ENCODE data around the gene CPA1. TPM values are rescaled to one million over a fixed set of nuclear protein-coding genes. Genes with fewer than 3 reads are reported as not detected.

CPA1 gene
- total and polyA plus RNA-seq, 2 of the 13 experiments (the other 11 are each of a cell fraction or from before 2014, with no cell fraction given), result 0.20 to 0.58 TPM

DNA sequence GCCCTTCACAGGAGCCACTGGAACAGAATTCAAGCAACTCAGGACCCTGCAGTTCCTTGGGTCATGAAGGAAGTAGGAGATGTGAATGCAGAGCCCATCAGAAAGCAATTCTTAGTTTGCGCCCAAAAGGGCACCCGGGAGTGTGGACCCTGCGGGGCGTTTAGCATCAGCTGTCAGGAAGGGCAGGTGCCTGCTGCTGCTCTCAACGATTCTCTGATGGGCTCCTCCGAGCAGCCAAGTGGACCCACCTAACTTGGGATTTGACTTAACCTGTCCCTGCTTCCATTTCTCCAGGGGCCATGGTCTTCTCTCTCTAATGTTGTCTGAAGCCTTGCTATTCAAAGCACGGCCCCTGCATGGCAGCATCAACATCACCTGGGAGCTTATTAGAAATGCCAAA is 18.6 kb upstream of the CPA1 start:
- Histone ChIP-seq H3K9ac (ENCODE audit: insufficient read depth, low read depth, low read length) (no peak overlapping the region), H3K9me3 (ENCODE audit: low read length) (no peaks in the 10 kb centered on the region; the same call in 1 of the 2 replicates), H3K4me2 (ENCODE audit: low read depth, low read length) (no peak overlapping the region), H2AFZ (ENCODE audit: low read length) (no peak overlapping the region), H3K4me3 (replicated peaks in 1 of 3; ENCODE audit: insufficient read depth in 1 of 3, low read depth in 2 of 3, low read length in 3 of 3) (no peak overlapping the region), H3K79me2 (ENCODE audit: insufficient read depth, low read length) (no peaks in the 10 kb centered on the region), H3K27me3 (ENCODE audit: control insufficient read depth in 1 of 2, insufficient read depth in 2 of 2, low read length in 2 of 2) (peaks cover 1 to 24% of the 10 kb centered on the region in 2 experiments; a peak in 4 of 5 replicates), H4K20me1 (ENCODE audit: insufficient read depth, low read length) (no peaks in the 10 kb centered on the region), H3K4me1 (ENCODE audit: insufficient read depth, low read length) (peaks cover 30% of the 10 kb centered on the region), H3K36me3 (replicated peaks in 1 of 2; ENCODE audit: control insufficient read depth in 1 of 2, insufficient read depth in 2 of 2, low read length in 2 of 2) (no peaks in the 10 kb centered on the region), H3K27ac (ENCODE audit: extremely low read length, insufficient read depth, low read length) (no peak overlapping the region)
- ChIA-PET CTCF (ENCODE audit: low intra/inter-chr PET ratio, low total read pairs) (no interaction called here), POLR2A (no interaction called here)
- no TSS peak for BruUV-seq (replicated peaks)
- in situ Hi-C loops (cut with HindIII; ENCODE audit: extremely low pct_ligation_motif_present, low pct_unique_long_range_greater_than_20kb), result no loop called here
- FAIRE-seq (no peak), ATAC-seq (no peak), DNase-seq (ENCODE audit: low spot score) (no peak)
- intact Hi-C loops (cut with micrococcal nuclease; ENCODE audit: unreplicated experiment), result no loop called here
- 20% methylated on average over 1 of the region's 7 CpGs for WGBS (ENCODE audit: low lambda C conversion rate)
- TF ChIP-seq MEIS1 (CRISPR knock-in tag; IDR thresholded peaks at IDR 0.05; ENCODE audit: borderline replicate concordance), result no peak

DNA sequence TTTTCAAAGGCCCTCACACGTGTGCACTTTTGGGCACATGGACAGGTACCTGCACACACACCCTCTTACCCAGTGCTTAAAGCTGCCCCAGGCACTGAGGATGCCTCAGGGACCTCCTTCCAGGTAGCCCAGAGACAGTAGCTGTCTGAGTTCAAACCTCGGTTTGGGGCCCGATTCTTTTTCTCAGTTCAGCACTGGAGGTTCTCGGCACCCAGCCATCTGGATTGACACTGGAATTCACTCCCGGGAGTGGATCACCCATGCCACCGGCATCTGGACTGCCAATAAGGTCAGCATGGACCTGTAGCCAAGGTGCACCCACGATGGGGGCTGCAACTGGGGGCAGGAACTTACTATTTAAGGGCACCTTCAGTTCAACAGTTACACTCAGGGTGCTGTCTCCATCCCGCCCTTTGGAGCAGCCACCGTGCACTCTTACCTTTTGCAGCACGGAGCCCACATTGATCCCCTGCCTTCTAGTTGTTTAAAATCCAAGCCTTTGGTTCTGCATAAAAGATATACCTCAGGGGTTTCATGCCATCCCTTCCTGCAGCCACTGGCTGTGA is 18.0 kb upstream of the CPA1 start:
- no peaks in the 10 kb centered on the region for H4K20me1 ChIP-seq (ENCODE audit: insufficient read depth, low read length)
- intact Hi-C loops (cut with micrococcal nuclease; ENCODE audit: unreplicated experiment) (no loop called here), in situ Hi-C loops (cut with HindIII; ENCODE audit: extremely low pct_ligation_motif_present, low pct_unique_long_range_greater_than_20kb) (no loop called here)
- ChIA-PET POLR2A (no interaction called here), CTCF (ENCODE audit: low intra/inter-chr PET ratio, low total read pairs) (no interaction called here)
- DNase-seq (ENCODE audit: low spot score) (no peak), ATAC-seq (no peak), FAIRE-seq (no peak)
- TF ChIP-seq MIER3 (CRISPR knock-in tag; IDR thresholded peaks at IDR 0.05; ENCODE audit: borderline replicate concordance) (no peak), ZNF777 (CRISPR knock-in tag; IDR thresholded peaks at IDR 0.05) (no peak), ELF3 (CRISPR knock-in tag; IDR thresholded peaks at IDR 0.05) (no peak), HDAC1 (CRISPR knock-in tag; IDR thresholded peaks at IDR 0.05) (no peak), ZNF552 (CRISPR knock-in tag; IDR thresholded peaks at IDR 0.05; ENCODE audit: borderline replicate concordance) (no peak), NFE2L1 (CRISPR knock-in tag; IDR thresholded peaks at IDR 0.05; ENCODE audit: borderline replicate concordance) (no peak), ZBTB8A (CRISPR knock-in tag; IDR thresholded peaks at IDR 0.05; ENCODE audit: borderline replicate concordance, low read depth) (no peak)
- TF ChIP-seq, protein P1, sequence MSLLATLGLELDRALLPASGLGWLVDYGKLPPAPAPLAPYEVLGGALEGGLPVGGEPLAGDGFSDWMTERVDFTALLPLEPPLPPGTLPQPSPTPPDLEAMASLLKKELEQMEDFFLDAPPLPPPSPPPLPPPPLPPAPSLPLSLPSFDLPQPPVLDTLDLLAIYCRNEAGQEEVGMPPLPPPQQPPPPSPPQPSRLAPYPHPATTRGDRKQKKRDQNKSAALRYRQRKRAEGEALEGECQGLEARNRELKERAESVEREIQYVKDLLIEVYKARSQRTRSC (CRISPR knock-in tag; IDR thresholded peaks at IDR 0.05; ENCODE audit: low read depth), result no peak
- TF ChIP-seq, protein P2, sequence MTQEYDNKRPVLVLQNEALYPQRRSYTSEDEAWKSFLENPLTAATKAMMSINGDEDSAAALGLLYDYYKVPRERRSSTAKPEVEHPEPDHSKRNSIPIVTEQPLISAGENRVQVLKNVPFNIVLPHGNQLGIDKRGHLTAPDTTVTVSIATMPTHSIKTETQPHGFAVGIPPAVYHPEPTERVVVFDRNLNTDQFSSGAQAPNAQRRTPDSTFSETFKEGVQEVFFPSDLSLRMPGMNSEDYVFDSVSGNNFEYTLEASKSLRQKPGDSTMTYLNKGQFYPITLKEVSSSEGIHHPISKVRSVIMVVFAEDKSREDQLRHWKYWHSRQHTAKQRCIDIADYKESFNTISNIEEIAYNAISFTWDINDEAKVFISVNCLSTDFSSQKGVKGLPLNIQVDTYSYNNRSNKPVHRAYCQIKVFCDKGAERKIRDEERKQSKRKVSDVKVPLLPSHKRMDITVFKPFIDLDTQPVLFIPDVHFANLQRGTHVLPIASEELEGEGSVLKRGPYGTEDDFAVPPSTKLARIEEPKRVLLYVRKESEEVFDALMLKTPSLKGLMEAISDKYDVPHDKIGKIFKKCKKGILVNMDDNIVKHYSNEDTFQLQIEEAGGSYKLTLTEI (CRISPR knock-in tag; conservative IDR thresholded peaks at IDR 0.05), result no peak
- peaks cover 1 to 24% of the 10 kb centered on the region in 2 experiments; a peak in 4 of 5 replicates for H3K27me3 ChIP-seq (ENCODE audit: control insufficient read depth in 1 of 2, insufficient read depth in 2 of 2, low read length in 2 of 2)
- no peaks in the 10 kb centered on the region; the same call in 1 of the 2 replicates for H3K9me3 ChIP-seq (ENCODE audit: low read length)
- no peaks in the 10 kb centered on the region for H3K36me3 ChIP-seq (replicated peaks in 1 of 2; ENCODE audit: control insufficient read depth in 1 of 2, insufficient read depth in 2 of 2, low read length in 2 of 2)
- BruUV-seq (replicated peaks), result no TSS peak
- peaks cover 30% of the 10 kb centered on the region for H3K4me1 ChIP-seq (ENCODE audit: insufficient read depth, low read length)
- H3K9ac ChIP-seq (ENCODE audit: insufficient read depth, low read depth, low read length), result no peak overlapping the region
- no peak overlapping the region for H2AFZ ChIP-seq (ENCODE audit: low read length)
- H3K4me3 ChIP-seq (replicated peaks in 1 of 3; ENCODE audit: insufficient read depth in 1 of 3, low read depth in 2 of 3, low read length in 3 of 3), result no peak overlapping the region
- WGBS (ENCODE audit: low lambda C conversion rate), result 63% methylated on average over 6 of the region's 10 CpGs
- no peaks in the 10 kb centered on the region for H3K79me2 ChIP-seq (ENCODE audit: insufficient read depth, low read length)
- H3K4me2 ChIP-seq (ENCODE audit: low read depth, low read length), result no peak overlapping the region
- no peak overlapping the region for H3K27ac ChIP-seq (ENCODE audit: extremely low read length, insufficient read depth, low read length)
